Measurements from ENCODE around the gene PFDN6. TPM values are rescaled to one million over a fixed set of nuclear protein-coding genes. Genes with fewer than 3 reads are reported as not detected.
A peak's percentile ranks its signal among the peaks of the same experiment; 100 is the strongest.
"Not testable (repeated sequence)": the region's sequence is repeated elsewhere in the genome, so short reads cannot be mapped to it uniquely, and the experiment has no call there.

Gene PFDN6
- 100 to 1,000 TPM; 106 to 107 TPM for total RNA-seq

DNA sequence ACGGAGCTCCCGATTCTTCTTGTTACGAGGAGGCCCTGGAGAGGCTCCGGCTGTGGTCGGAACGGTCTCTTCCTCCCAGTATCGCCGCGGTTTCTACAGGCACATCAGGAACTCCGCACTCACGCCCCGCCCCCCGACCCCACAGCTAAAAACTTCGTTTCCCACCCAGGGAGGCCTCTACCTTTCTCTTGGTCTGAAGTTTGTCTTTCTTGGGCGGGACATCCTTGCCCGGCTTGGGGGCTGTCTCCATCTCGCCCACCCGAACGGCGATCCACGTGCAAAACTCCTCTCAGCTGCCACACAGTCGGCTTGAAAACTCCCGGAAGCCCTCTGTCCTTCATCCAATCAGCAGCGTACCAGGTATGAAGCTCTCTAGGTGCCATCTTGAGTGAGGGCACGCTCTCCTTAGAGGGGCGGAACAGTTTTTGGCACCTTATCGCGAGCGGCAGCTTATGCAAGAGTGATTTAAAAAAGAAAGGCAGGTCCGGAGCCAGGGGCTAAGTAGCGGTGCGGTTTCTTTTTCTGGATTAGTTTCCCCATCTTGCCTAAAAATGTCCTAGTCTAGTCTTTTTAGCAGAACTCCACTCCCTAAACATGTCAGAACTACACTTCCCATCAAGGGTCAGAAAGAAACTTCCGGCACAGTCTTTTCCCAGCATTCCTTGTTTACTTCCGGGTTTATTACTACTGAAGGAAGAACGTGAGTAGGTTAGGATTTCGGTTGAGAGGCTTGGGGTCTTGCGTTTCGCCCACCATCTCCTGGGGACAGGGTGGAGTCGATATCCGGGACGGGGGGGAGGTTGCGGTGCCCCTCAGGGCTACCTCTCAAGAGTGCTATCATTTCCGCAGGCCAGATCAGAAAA lies at the start of gene PFDN6, which contains the start of gene WDR46:
PFDN6 (plus strand) TSS at position 681 of the 863 bp plus-strand sequence. CDS start 256 bp downstream, outside the sequence.
WDR46 (minus strand) TSS at position 319 of the 863 bp plus-strand sequence; CDS start at position 250, 69 bp downstream.
- H3K4me1 Mint-ChIP-seq, result peaks cover 26% of the 10 kb centered on the region
- H3K36me3 Mint-ChIP-seq, result peaks cover 34% of the 10 kb centered on the region
- H3K27me3 Mint-ChIP-seq, result no peaks in the 10 kb centered on the region
- H3K9me3 Mint-ChIP-seq, result no peaks in the 10 kb centered on the region
- peak within 1 kb of the TSS; percentile 97 for H3K27ac Mint-ChIP-seq
- H3K4me3 Mint-ChIP-seq, result peak within 1 kb of the TSS; percentile 99
- peak; percentile 81 for DNase-seq

DNA sequence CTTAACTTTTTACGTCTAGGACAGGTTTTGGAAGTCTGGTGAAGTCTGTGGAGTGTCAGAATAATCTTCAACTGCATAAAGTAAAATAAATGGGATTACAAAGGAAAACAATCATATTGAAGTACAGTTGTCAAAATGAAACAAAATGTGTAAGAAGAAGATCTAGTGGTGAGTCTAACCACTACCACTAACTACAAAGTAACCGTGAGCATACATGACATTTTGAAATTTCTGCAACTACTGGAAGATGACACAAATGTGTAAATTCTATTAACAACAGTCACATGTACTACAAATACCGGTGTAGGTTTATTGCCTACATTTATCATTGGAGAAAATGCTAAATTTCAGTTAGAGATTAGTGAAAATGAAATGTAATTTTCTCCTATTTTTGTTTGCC lies 47.4 kb upstream of the PFDN6 start:
- H3K4me1 Mint-ChIP-seq, result peaks cover 12% of the 10 kb centered on the region
- peak overlapping the region; percentile 22 for H3K27ac Mint-ChIP-seq
- no peak for DNase-seq
- H3K36me3 Mint-ChIP-seq, result no peaks in the 10 kb centered on the region
- H3K27me3 Mint-ChIP-seq, result peaks cover 4% of the 10 kb centered on the region
- H3K4me3 Mint-ChIP-seq, result no peak overlapping the region
- no peaks in the 10 kb centered on the region for H3K9me3 Mint-ChIP-seq

DNA sequence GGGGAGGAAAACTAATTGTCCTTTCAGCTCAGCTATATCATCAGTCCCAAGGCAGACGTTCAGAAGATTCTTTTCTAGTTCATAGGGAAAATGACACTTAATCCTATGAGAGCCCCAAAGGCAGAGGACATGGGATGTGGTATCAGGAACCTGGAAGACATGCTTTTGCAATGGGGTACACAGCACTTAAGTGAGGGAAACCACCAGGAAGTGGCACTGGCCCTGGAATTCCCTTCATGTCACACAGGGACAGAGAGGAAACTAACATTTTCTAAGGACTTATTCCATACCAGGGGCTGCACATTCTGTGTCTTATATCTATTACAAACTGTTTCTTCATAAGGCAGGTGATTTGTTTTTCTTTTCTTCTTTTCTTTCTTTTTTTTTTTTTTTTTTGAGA lies 45.9 kb upstream of the PFDN6 start:
- Mint-ChIP-seq H3K4me3 (no peak overlapping the region), H3K27me3 (peaks cover 4% of the 10 kb centered on the region), H3K27ac (no peak overlapping the region), H3K9me3 (no peaks in the 10 kb centered on the region), H3K4me1 (peaks cover 16% of the 10 kb centered on the region), H3K36me3 (no peaks in the 10 kb centered on the region)
- no peak for DNase-seq

DNA sequence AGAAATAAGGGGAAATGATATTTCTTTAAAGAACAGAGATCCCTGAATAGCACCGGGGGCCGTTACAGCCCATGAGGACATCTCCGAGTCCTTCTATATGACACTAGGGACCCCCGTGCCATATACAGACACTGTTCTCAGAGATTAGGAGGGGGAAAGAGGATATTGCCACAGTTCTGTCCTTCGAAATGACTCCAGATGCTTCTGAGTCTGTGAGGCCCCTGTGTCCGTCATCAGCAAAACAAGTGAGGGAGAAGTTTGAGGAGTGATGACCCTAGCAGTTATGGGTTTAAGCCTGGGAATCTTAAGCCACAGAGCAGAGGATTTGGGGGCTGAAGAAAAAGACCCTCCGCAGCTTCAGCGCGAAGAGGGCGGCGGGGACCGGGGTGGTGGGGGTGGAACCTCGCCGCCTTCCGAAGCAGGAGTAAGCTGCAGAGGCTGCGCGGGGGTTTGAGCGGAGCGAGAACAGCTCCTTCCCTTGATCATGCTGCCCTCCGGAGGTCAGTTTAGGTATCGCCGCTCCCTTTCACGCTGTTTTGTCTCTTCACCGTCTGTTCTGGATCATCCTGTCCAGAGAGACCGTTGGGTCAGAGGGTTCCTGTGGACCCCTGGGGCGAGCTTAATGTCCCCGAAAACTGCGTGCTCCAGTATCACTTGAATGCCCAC lies 41.3 kb upstream of the PFDN6 start:
- peaks cover 23% of the 10 kb centered on the region for H3K36me3 Mint-ChIP-seq
- H3K27me3 Mint-ChIP-seq, result no peaks in the 10 kb centered on the region

DNA sequence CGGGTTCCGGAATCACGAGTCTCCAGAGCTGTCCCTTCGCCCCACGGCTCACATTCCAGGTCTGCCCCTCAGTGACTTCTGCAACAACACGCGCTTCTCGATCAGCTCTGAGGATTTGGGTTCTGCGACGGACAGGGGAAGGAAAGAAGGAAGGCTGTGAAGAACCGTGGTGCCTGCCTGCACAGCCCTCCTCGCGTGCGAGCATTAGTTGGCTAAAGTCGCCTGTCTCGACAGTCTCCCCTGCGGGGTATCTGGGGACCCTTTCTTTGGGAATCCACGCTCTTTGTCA lies 40.8 kb upstream of the PFDN6 start:
- no peaks in the 10 kb centered on the region for H3K9me3 Mint-ChIP-seq
- peaks cover 35% of the 10 kb centered on the region for H3K4me1 Mint-ChIP-seq
- H3K36me3 Mint-ChIP-seq, result peaks cover 23% of the 10 kb centered on the region
- H3K27me3 Mint-ChIP-seq, result no peaks in the 10 kb centered on the region
- peak overlapping the region; percentile 96 for H3K27ac Mint-ChIP-seq
- peak overlapping the region; percentile 90 for H3K4me3 Mint-ChIP-seq
- no peak for DNase-seq

More for the DNA sequence above, 41.3 kb upstream of the PFDN6 start:
- H3K4me1 Mint-ChIP-seq, result peaks cover 38% of the 10 kb centered on the region
- peak overlapping the region; percentile 96 for H3K27ac Mint-ChIP-seq
- no peaks in the 10 kb centered on the region for H3K9me3 Mint-ChIP-seq
- DNase-seq, result peak; percentile 87
- H3K4me3 Mint-ChIP-seq, result peak overlapping the region; percentile 90

DNA sequence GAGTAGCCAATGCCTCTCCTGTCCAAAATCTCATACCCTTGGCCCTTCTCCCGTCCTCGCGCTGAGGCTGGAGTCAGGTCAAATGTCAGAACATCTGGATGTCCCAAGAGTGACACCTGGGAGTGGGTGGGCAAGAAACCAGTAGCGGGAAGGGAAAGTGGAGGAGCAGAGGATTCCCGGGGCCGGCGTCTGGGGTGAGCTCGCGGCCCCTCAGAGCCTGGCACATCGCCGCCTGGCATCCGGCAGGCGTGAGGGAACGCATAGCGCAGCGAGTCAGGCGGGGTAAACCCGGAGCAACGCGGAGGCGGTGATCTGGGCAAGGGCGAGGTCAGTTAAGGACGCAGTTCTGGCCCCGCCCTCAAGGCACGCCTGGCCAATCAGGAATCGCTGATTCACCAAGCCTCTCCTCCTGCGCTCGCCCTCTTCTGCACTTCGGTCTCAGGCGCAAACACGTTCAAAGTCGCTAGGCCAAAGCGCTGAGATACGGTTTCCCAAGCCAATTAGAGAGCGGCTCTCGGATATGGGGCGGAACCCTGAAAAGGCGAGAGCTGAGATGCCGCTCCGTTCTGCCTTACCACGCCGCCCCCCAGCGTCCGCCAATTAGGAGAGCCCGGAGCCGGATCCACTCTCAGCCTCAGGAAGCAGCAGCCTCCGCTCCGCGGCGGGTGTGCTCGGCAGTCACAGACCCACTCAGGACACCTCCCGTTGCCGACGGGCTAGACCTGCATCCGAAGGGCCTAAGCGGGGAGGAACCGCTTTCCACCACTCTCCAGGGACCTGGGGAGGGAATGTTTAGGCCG lies 40.3 kb upstream of the PFDN6 start:
- Mint-ChIP-seq H3K36me3 (peaks cover 23% of the 10 kb centered on the region), H3K9me3 (no peaks in the 10 kb centered on the region), H3K27me3 (no peaks in the 10 kb centered on the region), H3K4me1 (peaks cover 35% of the 10 kb centered on the region), H3K4me3 (peak overlapping the region; percentile 90), H3K27ac (peak overlapping the region; percentile 96)
- DNase-seq, result peak; percentile 97

DNA sequence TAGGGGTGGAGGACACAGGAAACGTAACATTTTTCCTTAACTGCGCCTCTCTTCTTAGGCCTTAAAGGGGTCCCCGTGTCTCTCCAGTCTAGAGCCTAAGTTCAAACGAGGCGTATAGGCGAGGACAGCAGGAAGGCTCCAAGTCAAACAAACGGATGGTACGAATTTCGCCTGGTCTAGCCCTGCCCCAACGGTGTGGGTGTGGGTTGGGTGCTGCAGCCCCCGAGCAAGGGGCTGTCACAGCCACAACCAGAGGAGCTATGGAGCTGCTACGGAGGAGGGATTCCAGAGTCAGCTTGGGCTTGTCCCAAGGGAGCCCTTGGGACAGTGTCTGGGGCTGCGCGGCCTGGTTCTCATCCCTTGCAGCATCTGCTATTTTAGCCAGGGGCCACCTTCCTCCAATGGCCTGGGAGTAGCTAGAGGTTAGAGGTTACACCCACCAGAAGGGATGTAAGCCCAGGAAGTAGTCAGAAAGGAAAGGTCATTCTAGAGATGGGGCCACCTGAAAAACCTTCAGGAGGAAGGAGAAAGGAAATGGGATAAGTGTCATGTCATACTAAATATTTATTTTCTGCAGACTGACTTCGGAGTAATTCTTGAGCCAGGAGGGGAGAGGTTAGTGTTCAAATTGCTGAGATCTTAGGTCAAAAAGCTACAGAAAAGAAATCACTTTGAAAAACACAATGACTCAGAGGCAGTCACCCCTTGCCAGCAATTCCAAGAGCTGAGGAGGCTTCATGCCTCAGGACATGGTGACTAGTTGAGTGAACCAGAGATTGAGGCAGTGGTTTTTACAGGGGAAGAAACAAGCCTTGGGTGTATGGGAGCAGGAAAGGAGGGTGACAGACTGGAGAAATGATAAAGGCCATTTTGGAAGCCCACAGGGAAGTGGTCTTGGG lies 39.4 kb upstream of the PFDN6 start:
- Mint-ChIP-seq H3K4me3 (peak overlapping the region; percentile 90), H3K9me3 (no peaks in the 10 kb centered on the region), H3K4me1 (peaks cover 35% of the 10 kb centered on the region), H3K27ac (peak overlapping the region; percentile 32), H3K27me3 (no peaks in the 10 kb centered on the region), H3K36me3 (peaks cover 23% of the 10 kb centered on the region)
- DNase-seq, result peak; percentile 21

DNA sequence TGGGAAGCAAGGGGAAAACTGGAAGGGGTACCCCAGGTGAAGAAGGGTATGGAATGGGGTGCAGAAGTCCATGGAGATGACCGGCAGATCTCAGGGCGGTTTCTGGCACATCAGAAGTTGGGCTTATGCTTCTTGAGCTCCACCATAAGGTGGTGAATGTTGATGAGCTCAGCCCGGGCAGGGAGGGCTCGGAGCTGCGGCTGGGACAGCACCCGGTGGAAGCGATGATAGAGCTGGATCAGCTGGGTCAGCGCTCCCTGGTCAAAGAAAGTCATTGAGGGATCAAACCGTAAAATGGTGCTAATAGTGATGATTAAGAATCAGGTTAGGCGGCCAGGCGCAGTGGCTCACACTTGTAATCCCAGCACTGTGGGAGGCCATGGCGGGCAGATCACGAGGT lies 38.7 kb upstream of the PFDN6 start:
- DNase-seq, result no peak
- Mint-ChIP-seq H3K9me3 (no peaks in the 10 kb centered on the region), H3K36me3 (peaks cover 23% of the 10 kb centered on the region), H3K4me1 (peaks cover 35% of the 10 kb centered on the region), H3K4me3 (peak overlapping the region; percentile 90), H3K27me3 (no peaks in the 10 kb centered on the region), H3K27ac (peak overlapping the region; percentile 32)

DNA sequence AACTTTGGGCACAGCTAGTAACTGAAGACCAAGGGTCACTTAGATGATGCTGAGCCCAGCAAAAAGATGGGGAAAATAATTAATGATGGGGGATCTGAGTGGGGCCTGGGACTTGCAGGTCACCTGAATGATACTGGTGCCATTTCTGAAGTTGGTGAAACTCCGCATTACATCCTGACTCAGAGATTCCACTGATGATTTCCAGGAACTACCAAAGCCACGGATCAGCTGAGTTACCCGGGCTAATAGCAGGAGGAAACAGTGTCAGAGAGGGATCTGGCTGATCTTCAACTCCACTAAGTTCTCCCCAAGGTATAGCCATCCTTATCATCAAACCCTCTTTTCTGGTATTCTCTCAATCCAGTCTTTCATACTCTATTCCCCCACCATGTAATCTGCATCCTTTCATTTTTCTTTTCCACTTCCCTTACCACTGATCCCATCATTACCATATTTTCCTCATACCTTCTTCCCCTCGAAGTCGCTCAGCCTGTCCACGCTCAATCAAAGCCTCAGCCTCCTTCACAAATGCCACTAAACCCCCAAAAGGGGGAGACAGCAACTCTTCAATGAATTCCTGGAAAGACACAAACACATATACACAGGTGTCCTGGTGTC lies 37.9 kb upstream of the PFDN6 start:
- Mint-ChIP-seq H3K9me3 (no peaks in the 10 kb centered on the region), H3K36me3 (peaks cover 23% of the 10 kb centered on the region), H3K4me3 (no peak overlapping the region), H3K27me3 (no peaks in the 10 kb centered on the region), H3K27ac (peak overlapping the region; percentile 32), H3K4me1 (peaks cover 35% of the 10 kb centered on the region)
- DNase-seq, result no peak

DNA sequence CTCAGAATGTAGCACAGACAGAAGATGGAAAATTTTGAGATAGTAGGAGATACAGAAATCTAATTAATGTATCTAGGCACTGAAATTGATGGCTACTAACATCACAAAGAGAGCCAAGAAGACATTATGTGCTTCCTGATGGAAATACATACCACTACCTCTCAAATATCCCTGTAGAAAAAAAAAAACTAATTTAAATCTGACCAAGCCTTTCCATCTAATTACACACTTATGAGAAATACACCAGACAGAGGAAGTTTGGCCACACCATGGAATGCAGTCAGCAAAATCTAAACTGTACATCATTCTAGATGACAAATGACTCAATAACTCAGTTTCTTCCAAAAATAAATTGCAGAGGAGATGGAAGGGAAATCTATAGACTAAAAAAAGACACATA lies 36.6 kb upstream of the PFDN6 start:
- Mint-ChIP-seq H3K4me1 (peaks cover 35% of the 10 kb centered on the region), H3K36me3 (peaks cover 24% of the 10 kb centered on the region), H3K27ac (peak overlapping the region; percentile 10), H3K9me3 (no peaks in the 10 kb centered on the region), H3K4me3 (no peak overlapping the region), H3K27me3 (no peaks in the 10 kb centered on the region)
- no peak for DNase-seq

DNA sequence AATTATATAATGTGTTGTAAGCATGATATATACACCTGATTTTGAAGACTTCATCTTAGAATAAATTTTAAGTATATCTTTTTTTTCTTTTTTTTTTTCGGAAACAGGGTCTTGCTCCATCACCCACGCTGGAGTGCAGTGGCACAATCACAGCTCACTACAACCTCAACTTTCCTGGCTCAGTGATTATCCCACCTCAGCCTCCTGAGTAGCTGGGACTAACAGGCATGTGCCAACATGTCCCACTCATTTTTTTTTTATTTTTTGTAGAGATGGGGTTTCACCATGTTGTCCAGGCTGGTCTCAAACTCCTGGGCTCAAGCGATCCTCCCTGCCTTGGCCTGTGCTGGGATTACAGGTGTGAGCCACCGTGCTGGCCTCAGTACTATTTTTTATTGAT lies 34.8 kb upstream of the PFDN6 start:
- no peaks in the 10 kb centered on the region for H3K27me3 Mint-ChIP-seq
- peaks cover 25% of the 10 kb centered on the region for H3K4me1 Mint-ChIP-seq
- H3K27ac Mint-ChIP-seq, result no peak overlapping the region
- H3K4me3 Mint-ChIP-seq, result no peak overlapping the region
- H3K9me3 Mint-ChIP-seq, result no peaks in the 10 kb centered on the region
- peaks cover 26% of the 10 kb centered on the region for H3K36me3 Mint-ChIP-seq
- no peak for DNase-seq

DNA sequence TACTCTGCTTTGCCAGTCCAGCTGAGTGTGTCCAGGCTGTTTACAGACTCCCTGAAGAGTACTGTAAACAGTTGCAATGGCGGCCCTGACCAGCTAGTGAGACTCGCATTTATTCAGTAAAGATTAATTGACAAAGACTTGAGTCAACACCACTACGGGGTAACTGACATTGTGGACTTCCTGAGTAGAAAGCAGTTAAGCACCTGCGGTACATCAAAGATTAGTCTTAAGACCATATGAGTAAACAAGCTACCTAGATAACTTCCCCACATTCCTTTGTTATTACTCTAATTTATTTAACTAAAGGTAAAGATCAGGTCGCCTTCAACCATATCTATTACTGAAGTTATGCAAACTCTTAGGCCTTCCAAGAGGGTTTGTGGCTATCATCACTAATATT lies 30.4 kb upstream of the PFDN6 start:
- no peaks in the 10 kb centered on the region for H3K9me3 Mint-ChIP-seq
- H3K36me3 Mint-ChIP-seq, result peaks cover 19% of the 10 kb centered on the region
- H3K4me1 Mint-ChIP-seq, result no peaks in the 10 kb centered on the region
- no peak overlapping the region for H3K27ac Mint-ChIP-seq
- no peak overlapping the region for H3K4me3 Mint-ChIP-seq
- DNase-seq, result no peak
- no peaks in the 10 kb centered on the region for H3K27me3 Mint-ChIP-seq

DNA sequence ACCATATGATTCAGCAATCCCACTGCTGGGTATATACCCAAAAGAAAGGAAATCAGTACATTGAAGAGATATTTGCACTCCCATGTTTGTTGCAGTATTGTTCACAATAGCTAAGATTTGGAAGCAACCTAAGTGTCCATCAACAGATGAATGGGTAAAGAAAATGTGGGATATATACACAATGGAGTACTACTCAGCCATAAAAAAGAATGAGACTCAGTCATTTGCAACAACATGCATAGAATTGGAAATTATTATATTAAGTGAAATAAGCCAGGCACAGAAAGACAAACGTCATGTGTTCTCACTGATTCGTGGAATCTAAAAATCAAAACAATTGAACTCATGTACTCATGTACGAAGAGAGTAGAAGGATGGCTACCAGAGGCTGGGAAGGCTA lies 26.9 kb upstream of the PFDN6 start:
- not testable (repeated sequence) for H3K4me3 Mint-ChIP-seq, DNase-seq, H3K4me1 Mint-ChIP-seq, H3K27ac Mint-ChIP-seq, H3K27me3 Mint-ChIP-seq, H3K9me3 Mint-ChIP-seq
- peaks cover 19% of the 10 kb centered on the region for H3K36me3 Mint-ChIP-seq

DNA sequence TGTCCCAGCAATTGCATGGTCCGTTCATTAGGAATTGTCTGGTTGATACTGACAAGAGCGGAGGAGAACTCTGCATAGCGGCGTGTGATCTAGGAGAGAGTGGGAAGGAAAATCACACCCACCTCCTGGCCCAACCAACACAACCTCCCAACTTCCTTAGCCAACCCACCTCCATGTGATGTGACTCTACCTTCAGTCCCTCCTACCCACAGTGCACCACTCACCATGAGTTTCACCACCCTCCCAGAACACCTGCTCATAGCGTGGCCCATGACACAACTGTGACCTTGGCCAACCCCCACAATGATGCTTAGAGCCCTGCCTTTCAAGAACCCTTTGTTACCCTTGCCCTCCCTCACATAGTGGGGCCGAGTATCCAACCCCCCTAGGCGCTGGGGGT lies 25.4 kb upstream of the PFDN6 start:
- peaks cover 3% of the 10 kb centered on the region for H3K4me1 Mint-ChIP-seq
- no peaks in the 10 kb centered on the region for H3K27me3 Mint-ChIP-seq
- H3K4me3 Mint-ChIP-seq, result no peak overlapping the region
- H3K27ac Mint-ChIP-seq, result peak overlapping the region; percentile 27
- DNase-seq, result no peak
- no peaks in the 10 kb centered on the region for H3K9me3 Mint-ChIP-seq
- H3K36me3 Mint-ChIP-seq, result peaks cover 23% of the 10 kb centered on the region

Data from activated naive CD8-positive, alpha-beta T cell treated with anti-CD3 and anti-CD28 coated beads for 36 hours (primary cell).